ENCODE measurements around the gene VTA1.
"Not testable (repeated sequence)": the region's sequence is repeated elsewhere in the genome, so short reads cannot be mapped to it uniquely, and the experiment has no call there.

VTA1 gene

DNA sequence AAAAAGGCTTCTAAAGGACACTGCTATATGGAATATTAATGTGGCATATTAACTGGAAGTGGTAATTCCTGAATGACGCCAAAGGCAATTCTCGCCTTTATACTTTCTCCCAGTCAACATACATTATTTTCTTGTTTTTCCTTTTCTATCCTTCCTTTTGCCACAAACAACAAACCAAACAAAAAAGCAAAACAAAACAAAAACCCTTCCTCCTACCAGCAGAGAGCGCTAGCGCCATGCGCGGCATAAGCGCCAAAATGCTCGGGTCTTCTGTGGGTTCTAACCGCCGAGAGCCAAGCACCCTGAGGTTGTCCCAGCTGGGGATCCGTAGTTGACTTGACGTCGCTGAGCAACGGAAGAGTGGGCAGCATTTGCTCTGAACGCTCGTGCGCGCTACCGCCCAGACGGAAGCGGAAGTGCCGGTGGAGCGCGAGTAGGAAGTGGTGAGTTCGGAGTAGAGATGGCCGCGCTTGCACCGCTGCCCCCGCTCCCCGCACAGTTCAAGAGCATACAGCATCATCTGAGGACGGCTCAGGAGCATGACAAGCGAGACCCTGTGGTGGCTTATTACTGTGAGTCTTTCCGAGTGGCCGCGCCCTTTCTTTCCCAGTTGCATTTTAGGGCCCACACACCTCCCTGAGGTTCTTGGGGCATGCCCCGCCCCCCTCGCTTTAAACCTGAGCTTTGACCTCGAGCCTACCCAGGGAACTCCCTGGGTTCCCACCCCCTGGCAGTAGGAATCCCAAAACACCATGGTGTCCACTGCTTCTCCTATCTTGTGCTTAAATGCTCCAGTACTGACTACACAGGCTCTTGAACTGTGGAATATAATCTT is at the start of gene VTA1, which contains the start of gene NMBR:
Gene VTA1 (plus strand): TSS at position 436 of the 835 bp plus-strand sequence. CDS start 25 bp downstream, at position 461.
Gene NMBR (minus strand): TSS at position 295 of the 835 bp plus-strand sequence. CDS start 58,464 bp downstream, outside the sequence.
- DNase-seq (ENCODE audit: low spot score): peak; percentile 94

DNA sequence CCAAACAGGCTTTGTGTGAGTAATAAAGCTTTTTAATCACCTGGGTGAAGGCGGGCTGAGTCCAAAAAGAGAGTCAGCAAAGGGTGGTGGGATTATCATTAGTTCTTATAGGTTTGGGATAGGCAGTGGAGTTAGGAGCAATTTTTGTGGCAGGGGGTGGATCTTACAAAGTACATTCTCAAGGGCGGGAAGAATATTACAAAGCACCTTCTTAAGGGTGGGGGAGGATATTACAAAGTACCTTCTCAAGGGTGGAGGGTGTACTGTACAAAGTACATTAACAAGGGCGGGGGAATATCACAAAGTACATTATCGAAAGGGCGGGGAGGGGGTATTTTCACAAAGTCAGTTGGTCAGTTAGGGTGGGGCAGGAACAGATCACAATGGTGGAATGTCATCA is 42.2 kb upstream of the VTA1 start:
- not testable (repeated sequence) for DNase-seq (ENCODE audit: low spot score)

- DNase-seq (ENCODE audit: low spot score): not testable (repeated sequence)
These were observed 36.2 kb upstream of the VTA1 start for GRCh38 chr6:142110820-142111219.

DNA sequence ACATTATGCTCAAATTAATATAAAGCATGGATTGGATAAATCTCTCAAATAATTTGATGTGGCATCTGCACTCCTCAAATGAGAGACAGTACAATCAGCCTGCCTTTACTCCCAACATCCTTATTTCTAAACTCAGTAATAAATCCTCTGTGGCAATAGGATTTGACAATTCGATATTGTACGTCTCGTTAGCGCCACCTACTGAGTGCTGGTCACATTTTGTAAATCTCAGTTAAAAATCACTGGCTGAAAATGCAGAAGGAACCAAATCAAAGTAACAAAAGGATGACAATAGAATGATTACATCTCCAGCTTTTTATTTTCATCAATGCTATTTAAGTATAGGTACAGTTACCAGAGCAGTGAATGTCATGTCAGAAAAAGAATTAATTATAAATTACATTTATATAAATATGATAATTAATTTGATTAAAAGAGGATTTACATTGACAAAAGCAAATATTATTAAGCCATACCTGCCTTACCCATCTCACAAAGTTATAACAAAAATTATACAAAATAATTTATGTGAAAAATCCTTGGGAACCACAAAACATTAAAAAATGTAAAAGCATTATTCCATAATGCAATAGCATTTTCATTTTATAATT is 34.5 kb upstream of the VTA1 start:
- DNase-seq (ENCODE audit: low spot score): peak; percentile 68

GRCh38 chr6:142117366-142117765 is 29.7 kb upstream of the VTA1 start:
- no peak for DNase-seq (ENCODE audit: low spot score)

DNA sequence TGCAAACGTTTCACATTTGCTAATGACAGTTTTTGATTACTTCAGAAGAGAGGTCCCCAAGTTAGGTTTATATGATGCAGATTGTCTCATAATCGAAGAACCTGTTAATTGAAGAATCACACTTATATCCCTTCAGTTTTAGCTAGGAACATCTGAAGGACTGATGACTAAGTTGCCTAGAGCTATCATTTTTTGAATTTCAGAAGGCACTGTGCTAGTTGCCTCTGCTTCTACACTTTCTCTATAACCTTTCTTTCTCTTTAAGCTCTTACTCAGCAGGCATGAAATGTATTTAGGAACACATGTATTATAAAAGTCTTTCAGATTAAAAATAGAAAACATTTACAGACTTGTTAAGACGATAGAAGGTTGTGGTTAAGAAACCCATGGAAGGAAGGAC is 28.7 kb upstream of the VTA1 start:
- no peak for DNase-seq (ENCODE audit: low spot score)

DNA sequence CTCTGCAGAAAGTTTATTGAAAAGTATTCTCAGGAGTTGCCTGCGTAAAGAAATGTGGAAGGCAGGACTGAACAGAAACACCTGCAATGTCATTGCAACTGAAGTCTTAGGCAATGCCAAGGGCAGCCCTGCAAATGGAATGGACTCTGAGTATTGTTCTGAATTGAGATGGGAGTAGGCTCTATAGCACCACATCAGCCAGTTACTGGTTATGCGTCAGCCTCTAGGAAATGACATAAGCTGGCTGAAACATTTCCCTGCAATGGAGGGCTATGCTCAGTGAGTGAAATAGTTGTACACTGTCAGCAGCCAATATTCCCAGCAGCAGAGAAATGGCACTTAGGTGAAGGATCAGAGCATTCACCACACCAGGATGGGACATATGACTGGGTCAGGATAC is 28.1 kb upstream of the VTA1 start:
- no peak for DNase-seq (ENCODE audit: low spot score)

GRCh38 chr6:142121342-142121741 is 25.7 kb upstream of the VTA1 start:
- DNase-seq (ENCODE audit: low spot score): no peak

DNA sequence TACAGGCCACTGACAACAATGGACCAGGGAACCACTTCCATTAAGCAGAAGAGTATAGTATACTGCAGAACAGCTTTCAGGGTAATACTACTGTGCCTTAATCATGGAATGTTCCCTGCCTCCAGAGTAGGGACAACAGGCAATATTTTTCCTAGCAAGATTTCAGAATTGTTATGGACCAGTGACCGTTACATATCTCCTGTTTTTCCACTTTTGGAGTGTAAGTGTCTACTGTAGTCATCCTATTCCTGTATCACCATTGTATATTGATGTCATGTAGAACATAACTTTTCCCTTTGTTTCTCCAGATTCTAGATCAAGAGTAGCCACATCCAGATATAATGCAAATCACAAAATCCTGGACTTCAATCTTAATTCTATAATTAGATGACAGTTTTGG is 16.2 kb upstream of the VTA1 start:
- DNase-seq (ENCODE audit: low spot score): no peak

- no peak for DNase-seq (ENCODE audit: low spot score)
These were observed 14.4 kb upstream of the VTA1 start, which contains the start of gene GJE1 for GRCh38 chr6:142132625-142133024. GJE1 (plus strand) TSS chr6:142132925; CDS start chr6:142133159, 234 bp downstream.

DNA sequence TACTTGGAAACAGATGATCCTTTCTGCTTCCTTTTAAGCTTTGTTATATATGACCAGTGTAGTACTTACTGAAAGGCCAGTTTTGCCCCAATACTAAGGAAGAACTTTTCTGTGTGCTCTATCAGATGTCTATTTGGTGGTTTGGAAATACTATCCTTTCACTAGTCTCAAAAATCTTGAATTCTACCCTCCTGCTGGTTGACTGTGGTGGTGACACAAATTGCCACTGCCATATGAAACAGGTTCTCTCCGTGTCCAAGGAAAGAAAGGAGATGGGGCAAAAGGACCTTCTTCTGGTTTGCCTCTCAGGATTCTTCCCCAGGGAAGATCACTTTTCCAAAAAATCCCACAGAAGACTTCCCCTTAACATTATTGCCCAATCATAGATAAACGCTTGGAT is 8.2 kb upstream of the VTA1 start:
- no peak for DNase-seq (ENCODE audit: low spot score)

DNA sequence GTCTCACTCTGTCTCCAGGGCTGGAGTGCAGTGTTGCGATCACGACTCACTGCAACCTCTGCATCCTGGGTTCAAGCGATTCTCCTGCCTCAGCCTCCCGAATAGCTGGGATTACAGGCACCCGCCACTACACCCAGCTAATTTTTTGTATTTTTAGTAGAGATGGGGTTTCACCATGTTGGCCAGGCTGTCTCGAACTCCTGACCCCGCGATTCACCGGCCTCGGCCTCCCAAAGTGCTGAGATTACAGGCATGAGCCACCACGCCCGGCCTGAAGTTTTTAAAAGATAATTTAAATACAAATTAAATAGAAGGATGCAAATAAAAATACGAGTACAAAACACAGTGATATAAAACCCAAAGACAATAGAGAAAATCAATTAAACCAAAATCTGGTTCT is 5.5 kb upstream of the VTA1 start:
- not testable (repeated sequence) for DNase-seq (ENCODE audit: low spot score)

- peak; percentile 73 for DNase-seq (ENCODE audit: low spot score)
These were observed 5.7 kb downstream of the VTA1 start for GRCh38 chr6:142152746-142153145.

GRCh38 chr6:142153196-142153595 is 6.1 kb downstream of the VTA1 start:
- DNase-seq (ENCODE audit: low spot score): no peak

DNA sequence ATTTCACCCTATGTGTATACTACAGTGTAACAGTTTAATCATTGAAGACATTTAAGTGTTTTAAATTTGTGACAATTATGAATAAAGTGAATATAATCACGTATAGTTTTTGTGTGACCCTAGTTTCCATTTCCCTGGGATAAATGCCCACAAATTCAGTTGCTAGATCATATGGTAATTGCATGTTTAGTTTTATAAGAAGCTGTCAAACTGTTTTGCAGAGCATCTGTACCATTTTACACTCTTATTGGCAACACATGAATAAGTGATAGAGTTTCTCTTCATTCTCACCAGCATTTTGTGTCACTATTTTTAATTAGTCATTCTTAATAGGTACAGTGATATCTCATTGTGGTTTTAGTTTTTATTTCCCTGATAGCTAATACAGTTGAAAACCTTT is 7.3 kb downstream of the VTA1 start:
- no peak for DNase-seq (ENCODE audit: low spot score)

DNA sequence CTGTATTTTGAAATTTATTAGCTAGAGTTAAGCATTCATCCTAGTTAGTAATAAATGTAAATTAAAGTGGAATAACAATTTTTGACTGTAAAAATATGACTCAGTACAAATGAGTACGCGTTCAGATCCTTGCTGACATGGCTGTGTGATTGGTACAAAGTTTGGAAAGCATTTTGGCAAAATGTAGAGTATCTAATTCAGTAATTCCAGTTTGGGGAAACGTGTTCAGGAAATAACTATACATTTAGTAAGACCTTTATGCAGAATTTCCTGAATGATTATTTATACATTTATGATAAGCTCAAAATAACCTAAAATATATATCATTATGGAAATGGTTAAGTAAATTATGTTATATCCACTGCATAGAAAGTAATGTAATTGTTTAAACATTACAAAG is 8.0 kb downstream of the VTA1 start:
- DNase-seq (ENCODE audit: low spot score): no peak

GRCh38 chr6:142155895-142156757 is 9.1 kb downstream of the VTA1 start:
- DNase-seq (ENCODE audit: low spot score): peak; percentile 34

DNA sequence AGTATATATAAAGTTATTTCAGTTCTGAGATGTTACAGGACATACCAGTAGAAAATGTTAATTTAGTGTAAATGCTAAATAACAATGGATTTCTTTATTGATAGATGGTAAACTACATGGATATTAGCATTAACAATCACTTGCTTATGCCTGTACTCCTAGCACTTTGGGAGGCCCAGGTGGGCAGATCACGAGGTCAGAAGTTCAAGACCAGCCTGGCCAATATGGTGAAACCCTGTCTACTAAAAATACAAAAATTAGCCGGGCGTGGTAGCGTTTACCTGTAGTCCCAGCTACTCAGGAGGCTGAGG is 9.7 kb downstream of the VTA1 start:
- DNase-seq (ENCODE audit: low spot score): not testable (repeated sequence)

- no peak for DNase-seq (ENCODE audit: low spot score)
These were observed 15.7 kb downstream of the VTA1 start for GRCh38 chr6:142162780-142163179.

- no peak for DNase-seq (ENCODE audit: low spot score)
These were observed 18.2 kb downstream of the VTA1 start for GRCh38 chr6:142165227-142165626.

GRCh38 chr6:142167071-142167470 is 20.0 kb downstream of the VTA1 start:
- no peak for DNase-seq (ENCODE audit: low spot score)

DNA sequence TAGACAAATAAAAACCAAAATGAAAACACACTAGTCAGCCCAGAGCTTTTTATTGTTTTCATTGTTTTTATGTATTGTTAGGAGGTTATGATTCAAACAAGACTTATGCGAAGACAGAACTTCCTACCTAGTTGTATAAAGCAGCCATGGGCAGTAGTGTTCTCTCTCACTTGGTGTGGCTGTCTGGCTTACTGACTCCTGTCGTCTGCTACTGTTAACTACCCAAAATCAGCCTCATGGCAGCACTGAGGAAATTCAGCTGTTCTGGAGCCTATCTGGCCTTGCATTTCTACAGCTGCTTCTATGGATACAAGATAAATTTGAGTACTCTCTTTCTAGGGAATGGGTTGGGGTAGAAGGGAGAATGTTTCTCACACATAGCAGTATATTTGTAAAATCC is 20.4 kb downstream of the VTA1 start:
- DNase-seq (ENCODE audit: low spot score): no peak

- no peak for DNase-seq (ENCODE audit: low spot score)
These were observed 24.3 kb downstream of the VTA1 start for GRCh38 chr6:142171351-142171750.
